Hypothalamus (tissue), 51 donors: ENCODE data around the gene IQCK.

Source experiments
- DNase-seq, 51 donors: peaks; one replicate each; lab custom pipeline; 2025; lab: John Stamatoyannopoulos, UW

IQCK gene

GRCh38 chr16:19874851-19875546 lies 156.9 kb downstream of the IQCK start:
- DNase-seq, result no peak

GRCh38 chr16:19875900-19876299 lies 157.8 kb downstream of the IQCK start:
- DNase-seq, result no peak

- peak in 3 of 51 donors; percentile 21 to 39 (median 37) for DNase-seq
Observed at GRCh38 chr16:19876501-19877059, 158.5 kb downstream of the IQCK start.

GRCh38 chr16:19878757-19879156 lies 160.7 kb downstream of the IQCK start:
- peak in 5 of 51 donors; percentile 11 to 52 (median 31) for DNase-seq

GRCh38 chr16:19879241-19879792 lies 161.2 kb downstream of the IQCK start:
- DNase-seq, result peak in 17 of 51 donors; percentile 10 to 77 (median 34)

- no peak for DNase-seq
Observed at GRCh38 chr16:19881028-19881427, 163.0 kb downstream of the IQCK start.

- DNase-seq, result peak in 3 of 51 donors; percentile 32 to 61 (median 42)
Observed at GRCh38 chr16:19881783-19882182, 163.7 kb downstream of the IQCK start.

- DNase-seq, result peak in 35 of 51 donors; percentile 14 to 84 (median 54)
Observed at GRCh38 chr16:19882186-19882585, 164.1 kb downstream of the IQCK start.

GRCh38 chr16:19882646-19883045 lies 164.6 kb downstream of the IQCK start:
- peak in 20 of 51 donors; percentile 19 to 84 (median 45) for DNase-seq

- DNase-seq, result peak in 47 of 51 donors; percentile 32 to 94 (median 73)
Observed at GRCh38 chr16:19883296-19883965, 165.4 kb downstream of the IQCK start.

GRCh38 chr16:19883966-19884485 lies 166.0 kb downstream of the IQCK start:
- DNase-seq, result peak in 13 of 51 donors; percentile 31 to 63 (median 48)

GRCh38 chr16:19884611-19885450 lies 166.8 kb downstream of the IQCK start, which contains the start of gene GPRC5B:
Gene GPRC5B, minus strand, starts transcription at chr16:19884848. Its CDS starts 12,003 bp downstream, at chr16:19872845.
- DNase-seq, result peak in 45 of 51 donors; percentile 29 to 86 (median 66)

- peak in 23 of 51 donors; percentile 27 to 73 (median 44) for DNase-seq
Observed at GRCh38 chr16:19885451-19886072, 167.5 kb downstream of the IQCK start.

- DNase-seq, result peak in 50 of 51 donors; percentile 20 to 89 (median 66)
Observed at GRCh38 chr16:19886073-19886941, 168.2 kb downstream of the IQCK start.

GRCh38 chr16:19888834-19889233 lies 170.8 kb downstream of the IQCK start:
- no peak for DNase-seq

GRCh38 chr16:19890901-19891300 lies 172.8 kb downstream of the IQCK start:
- no peak for DNase-seq

- DNase-seq, result no peak
Observed at GRCh38 chr16:19892902-19893301, 174.8 kb downstream of the IQCK start.

GRCh38 chr16:19894586-19894985 lies 176.5 kb downstream of the IQCK start:
- DNase-seq, result no peak
